Activated T-helper 17 cell treated with anti-CD3 and anti-CD28 coated beads, Interleukin-2, amount 50 U/mL, for 72 hours (primary cell): ENCODE measurements around the gene DOCK9. TPM values are rescaled to one million over a fixed set of nuclear protein-coding genes. Genes with fewer than 3 reads are reported as not detected.

ENCODE experiments used
- ATAC-seq: fragments of 150-1000 bp; cut with Tn5 transposase; replicated peaks from 2 replicates; pipeline ENCODE4 v1.10.0; 2021; ENCODE audit warnings: mild to moderate bottlenecking, moderate library complexity
- H3K27ac Mint-ChIP-seq: one replicate; pipeline ENCODE4 v1.8.0; 2022; ENCODE audit warnings: mixed read lengths
- H3K27me3 Mint-ChIP-seq: one replicate; pipeline ENCODE4 v1.8.0; 2022; ENCODE audit warnings: mixed read lengths
- H3K36me3 Mint-ChIP-seq: one replicate; pipeline ENCODE4 v1.8.0; 2022; ENCODE audit warnings: low read depth, mild to moderate bottlenecking, mixed read lengths
- H3K4me1 Mint-ChIP-seq: one replicate; pipeline ENCODE4 v1.8.0; 2022; ENCODE audit warnings: mixed read lengths
- H3K4me3 Mint-ChIP-seq: one replicate; pipeline ENCODE4 v1.8.0; 2022; ENCODE audit warnings: mild to moderate bottlenecking, mixed read lengths
- H3K9me3 Mint-ChIP-seq: one replicate; pipeline ENCODE4 v1.8.0; 2022; ENCODE audit warnings: mixed read lengths
- total RNA-seq, 2 donors: library from RNA; stranded (reverse); gene quantifications; one replicate each; pipeline ENCODE4 v1.2.3, GENCODE V29; 2022

DOCK9 gene
- total RNA-seq, 2 donors from 2014 or later: 50.2 to 70.4 TPM

- Mint-ChIP-seq H3K9me3 (no peaks in the 10 kb centered on the region), H3K4me3 (no peak overlapping the region), H3K27me3 (no peaks in the 10 kb centered on the region), H3K27ac (no peak overlapping the region), H3K36me3 (no peaks in the 10 kb centered on the region), H3K4me1 (peaks cover 36% of the 10 kb centered on the region)
- ATAC-seq: no peak
These were observed 27.1 kb upstream of the DOCK9 start for GRCh38 chr13:99004978-99005377.

- H3K27ac Mint-ChIP-seq: peak overlapping the region; percentile 4
- H3K4me3 Mint-ChIP-seq: no peak overlapping the region
- no peaks in the 10 kb centered on the region for H3K27me3 Mint-ChIP-seq
- ATAC-seq: no peak
- H3K9me3 Mint-ChIP-seq: no peaks in the 10 kb centered on the region
- no peaks in the 10 kb centered on the region for H3K36me3 Mint-ChIP-seq
- peaks cover 46% of the 10 kb centered on the region for H3K4me1 Mint-ChIP-seq
These were observed 26.1 kb upstream of the DOCK9 start for GRCh38 chr13:99003851-99004471.

- Mint-ChIP-seq H3K27ac (peak overlapping the region; percentile 4), H3K9me3 (no peaks in the 10 kb centered on the region), H3K4me1 (peaks cover 54% of the 10 kb centered on the region), H3K27me3 (no peaks in the 10 kb centered on the region), H3K36me3 (no peaks in the 10 kb centered on the region), H3K4me3 (no peak overlapping the region)
- ATAC-seq: no peak
These were observed 25.3 kb upstream of the DOCK9 start for GRCh38 chr13:99003186-99003585.

- H3K9me3 Mint-ChIP-seq: no peaks in the 10 kb centered on the region
- H3K27ac Mint-ChIP-seq: no peak overlapping the region
- H3K4me3 Mint-ChIP-seq: no peak overlapping the region
- H3K4me1 Mint-ChIP-seq: peaks cover 54% of the 10 kb centered on the region
- H3K36me3 Mint-ChIP-seq: no peaks in the 10 kb centered on the region
- H3K27me3 Mint-ChIP-seq: no peaks in the 10 kb centered on the region
- ATAC-seq: no peak
These were observed 24.4 kb upstream of the DOCK9 start for GRCh38 chr13:99002172-99002710.

GRCh38 chr13:99000137-99000536, 22.3 kb upstream of the DOCK9 start:
- ATAC-seq: no peak
- H3K4me3 Mint-ChIP-seq: peak overlapping the region; percentile 49
- no peaks in the 10 kb centered on the region for H3K9me3 Mint-ChIP-seq
- no peaks in the 10 kb centered on the region for H3K27me3 Mint-ChIP-seq
- no peaks in the 10 kb centered on the region for H3K36me3 Mint-ChIP-seq
- no peak overlapping the region for H3K27ac Mint-ChIP-seq
- H3K4me1 Mint-ChIP-seq: peaks cover 56% of the 10 kb centered on the region

GRCh38 chr13:98999639-98999952, 21.7 kb upstream of the DOCK9 start:
- no peaks in the 10 kb centered on the region for H3K9me3 Mint-ChIP-seq
- peak overlapping the region; percentile 49 for H3K4me3 Mint-ChIP-seq
- no peak for ATAC-seq
- H3K27ac Mint-ChIP-seq: peak overlapping the region; percentile 73
- H3K27me3 Mint-ChIP-seq: no peaks in the 10 kb centered on the region
- no peaks in the 10 kb centered on the region for H3K36me3 Mint-ChIP-seq
- peaks cover 60% of the 10 kb centered on the region for H3K4me1 Mint-ChIP-seq

- H3K36me3 Mint-ChIP-seq: no peaks in the 10 kb centered on the region
- H3K9me3 Mint-ChIP-seq: no peaks in the 10 kb centered on the region
- H3K27me3 Mint-ChIP-seq: no peaks in the 10 kb centered on the region
- H3K27ac Mint-ChIP-seq: peak overlapping the region; percentile 73
- H3K4me1 Mint-ChIP-seq: peaks cover 60% of the 10 kb centered on the region
- ATAC-seq: peak; percentile 91
- H3K4me3 Mint-ChIP-seq: peak overlapping the region; percentile 49
These were observed 21.2 kb upstream of the DOCK9 start for GRCh38 chr13:98998831-98999638.

- peak overlapping the region; percentile 73 for H3K27ac Mint-ChIP-seq
- H3K4me3 Mint-ChIP-seq: peak overlapping the region; percentile 49
These were observed 20.1 kb upstream of the DOCK9 start for GRCh38 chr13:98997738-98998641.

GRCh38 chr13:98997011-98997730, 19.3 kb upstream of the DOCK9 start:
- Mint-ChIP-seq H3K27ac (no peak overlapping the region), H3K9me3 (no peaks in the 10 kb centered on the region), H3K4me1 (peaks cover 46% of the 10 kb centered on the region), H3K4me3 (no peak overlapping the region), H3K36me3 (no peaks in the 10 kb centered on the region), H3K27me3 (no peaks in the 10 kb centered on the region)
- ATAC-seq: no peak

More at GRCh38 chr13:98997738-98998641, 20.1 kb upstream of the DOCK9 start:
- Mint-ChIP-seq H3K4me1 (peaks cover 51% of the 10 kb centered on the region), H3K27me3 (no peaks in the 10 kb centered on the region), H3K36me3 (no peaks in the 10 kb centered on the region), H3K9me3 (no peaks in the 10 kb centered on the region)
- peak; percentile 42 for ATAC-seq

- no peaks in the 10 kb centered on the region for H3K9me3 Mint-ChIP-seq
- H3K27ac Mint-ChIP-seq: no peak overlapping the region
- no peaks in the 10 kb centered on the region for H3K36me3 Mint-ChIP-seq
- no peak overlapping the region for H3K4me3 Mint-ChIP-seq
- no peak for ATAC-seq
- peaks cover 35% of the 10 kb centered on the region for H3K4me1 Mint-ChIP-seq
- H3K27me3 Mint-ChIP-seq: no peaks in the 10 kb centered on the region
These were observed 18.2 kb upstream of the DOCK9 start for GRCh38 chr13:98996046-98996445.

GRCh38 chr13:98994896-98995295, 17.0 kb upstream of the DOCK9 start:
- Mint-ChIP-seq H3K27ac (peak overlapping the region; percentile 47), H3K9me3 (no peaks in the 10 kb centered on the region), H3K4me1 (peaks cover 33% of the 10 kb centered on the region), H3K36me3 (no peaks in the 10 kb centered on the region), H3K27me3 (no peaks in the 10 kb centered on the region), H3K4me3 (peak overlapping the region; percentile 47)
- ATAC-seq: no peak

GRCh38 chr13:98994080-98994479, 16.2 kb upstream of the DOCK9 start:
- no peak for ATAC-seq
- H3K9me3 Mint-ChIP-seq: no peaks in the 10 kb centered on the region
- H3K4me1 Mint-ChIP-seq: peaks cover 31% of the 10 kb centered on the region
- no peak overlapping the region for H3K27ac Mint-ChIP-seq
- no peak overlapping the region for H3K4me3 Mint-ChIP-seq
- H3K36me3 Mint-ChIP-seq: no peaks in the 10 kb centered on the region
- no peaks in the 10 kb centered on the region for H3K27me3 Mint-ChIP-seq

- Mint-ChIP-seq H3K27me3 (no peaks in the 10 kb centered on the region), H3K27ac (peak overlapping the region; percentile 58), H3K4me1 (peaks cover 30% of the 10 kb centered on the region), H3K36me3 (no peaks in the 10 kb centered on the region), H3K9me3 (no peaks in the 10 kb centered on the region), H3K4me3 (peak overlapping the region; percentile 39)
- ATAC-seq: peak; percentile 25
These were observed 14.5 kb upstream of the DOCK9 start for GRCh38 chr13:98992355-98992754.

- no peaks in the 10 kb centered on the region for H3K36me3 Mint-ChIP-seq
- H3K4me3 Mint-ChIP-seq: no peak overlapping the region
- ATAC-seq: no peak
- H3K27me3 Mint-ChIP-seq: no peaks in the 10 kb centered on the region
- H3K9me3 Mint-ChIP-seq: no peaks in the 10 kb centered on the region
- H3K4me1 Mint-ChIP-seq: peaks cover 30% of the 10 kb centered on the region
- no peak overlapping the region for H3K27ac Mint-ChIP-seq
These were observed 12.8 kb upstream of the DOCK9 start for GRCh38 chr13:98990701-98991100.
